H9 (cell line): Measurements from ENCODE around the gene ADORA3. TPM values are rescaled to one million over a fixed set of nuclear protein-coding genes. Genes with fewer than 3 reads are reported as not detected.

ENCODE experiments used
- DNase-seq: peaks from one replicate; pipeline ENCODE4 v3.0.0-alpha.2; 2017
- H2AFZ ChIP-seq: one replicate; pipeline ENCODE4 v1.6.1; 2013; ENCODE audit warnings: mild to moderate bottlenecking, low read length, control low read depth, moderate library complexity
- H2AK5ac ChIP-seq: 2 replicates; pipeline ENCODE4 v1.6.1; 2013; ENCODE audit warnings: low read length, control low read depth, mixed read lengths; ENCODE audit not compliant: insufficient read length
- H2BK120ac ChIP-seq: one replicate; pipeline ENCODE4 v1.6.1; 2013; ENCODE audit warnings: low read depth, mild to moderate bottlenecking, low read length, control low read depth, inconsistent platforms; ENCODE audit not compliant: poor library complexity, severe bottlenecking
- H2BK12ac ChIP-seq: 2 replicates; pipeline ENCODE4 v1.6.1; 2013; ENCODE audit warnings: low read length, control low read depth, mixed read lengths, low read depth; ENCODE audit not compliant: insufficient read length
- H2BK15ac ChIP-seq: 2 replicates; pipeline ENCODE4 v1.6.1; 2013; ENCODE audit warnings: low read depth, low read length, control low read depth
- H2BK20ac ChIP-seq: one replicate; pipeline ENCODE4 v1.6.1; 2013; ENCODE audit warnings: low read depth, mild to moderate bottlenecking, low read length, control low read depth, inconsistent platforms; ENCODE audit not compliant: poor library complexity, severe bottlenecking
- H2BK5ac ChIP-seq: 2 replicates; pipeline ENCODE4 v1.6.1; 2013; ENCODE audit warnings: low read length, control low read depth, mixed read lengths; ENCODE audit not compliant: insufficient read length
- H3K14ac ChIP-seq: 2 replicates; pipeline ENCODE4 v1.6.1; 2013; ENCODE audit warnings: low read length, control low read depth; ENCODE audit not compliant: insufficient read depth
- H3K18ac ChIP-seq: 2 replicates; pipeline ENCODE4 v1.6.1; 2013; ENCODE audit warnings: low read depth, mild to moderate bottlenecking, mixed read lengths, low read length, control low read depth; ENCODE audit not compliant: insufficient read length
- H3K23ac ChIP-seq: 2 replicates; pipeline ENCODE4 v1.6.1; 2013; ENCODE audit warnings: low read length, control low read depth, mixed read lengths, low read depth; ENCODE audit not compliant: insufficient read length
- H3K23me2 ChIP-seq: 2 replicates; pipeline ENCODE4 v1.6.1; 2013; ENCODE audit warnings: low read depth, mild to moderate bottlenecking, mixed read lengths, low read length, control low read depth; ENCODE audit not compliant: insufficient read length, poor library complexity, severe bottlenecking
- H3K27ac ChIP-seq: 2 replicates; pipeline ENCODE4 v1.5.1; 2013; ENCODE audit warnings: low read length, control low read depth, mixed read lengths, low read depth; ENCODE audit not compliant: insufficient read length
- H3K27me3 ChIP-seq: 2 replicates; pipeline ENCODE4 v1.6.1; 2013; ENCODE audit warnings: low read length, control low read depth, inconsistent platforms; ENCODE audit not compliant: insufficient read depth
- H3K4ac ChIP-seq: 2 replicates; pipeline ENCODE4 v1.6.1; 2013; ENCODE audit warnings: low read depth, mild to moderate bottlenecking, control low read depth, inconsistent platforms, low read length, moderate library complexity
- H3K4me1 ChIP-seq: 2 replicates; pipeline ENCODE4 v1.6.1; 2013; ENCODE audit warnings: low read length, control low read depth, inconsistent platforms; ENCODE audit not compliant: insufficient read depth
- H3K4me2 ChIP-seq: 2 replicates; pipeline ENCODE4 v1.6.1; 2013; ENCODE audit warnings: low read length, control low read depth, mixed read lengths; ENCODE audit not compliant: insufficient read length, insufficient read depth
- H3K56ac ChIP-seq: 2 replicates; pipeline ENCODE4 v1.6.1; 2013; ENCODE audit warnings: low read depth, mild to moderate bottlenecking, mixed read lengths, low read length, control low read depth; ENCODE audit not compliant: insufficient read length
- H3K79me1 ChIP-seq: 2 replicates; pipeline ENCODE4 v1.6.1; 2013; ENCODE audit warnings: low read depth, mild to moderate bottlenecking, moderate library complexity, low read length, control low read depth, inconsistent platforms; ENCODE audit not compliant: insufficient read depth, poor library complexity, severe bottlenecking
- H3K79me2 ChIP-seq: 2 replicates; pipeline ENCODE4 v1.6.1; 2013; ENCODE audit warnings: low read length, control low read depth, inconsistent platforms; ENCODE audit not compliant: insufficient read depth
- H3K9ac ChIP-seq: 2 replicates; pipeline ENCODE4 v1.6.1; 2013; ENCODE audit warnings: low read length, control low read depth, mixed read lengths; ENCODE audit not compliant: insufficient read length; ENCODE audit errors: extremely low read depth
- H3K9me3 ChIP-seq: one replicate; pipeline ENCODE4 v1.6.1; 2013; ENCODE audit warnings: low read depth, low read length, inconsistent platforms; ENCODE audit not compliant: control insufficient read depth
- H3T11ph ChIP-seq: one replicate; pipeline ENCODE4 v1.6.1; 2013; ENCODE audit warnings: mild to moderate bottlenecking, low read length, control low read depth, inconsistent platforms
- H4K20me1 ChIP-seq: one replicate; pipeline ENCODE4 v1.6.1; 2013; ENCODE audit not compliant: control insufficient read depth, insufficient read length, insufficient read depth
- H4K5ac ChIP-seq: 2 replicates; pipeline ENCODE4 v1.6.1; 2013; ENCODE audit warnings: low read depth, mild to moderate bottlenecking, mixed read lengths, low read length, control low read depth; ENCODE audit not compliant: insufficient read length
- H4K8ac ChIP-seq: replicated peaks from 2 replicates; pipeline ENCODE4 v1.6.1; 2013; ENCODE audit warnings: low read length, control low read depth, mixed read lengths, low read depth; ENCODE audit not compliant: insufficient read length
- H4K91ac ChIP-seq: 2 replicates; pipeline ENCODE4 v1.6.1; 2013; ENCODE audit warnings: low read depth, mild to moderate bottlenecking, moderate library complexity, mixed read lengths, low read length, control low read depth; ENCODE audit not compliant: insufficient read length
- H3K27ac Mint-ChIP-seq, 3 experiments: 2 replicates in 2 of 3; 3 replicates in 1 of 3; pipeline ENCODE4 v1.8.0; 2020 to 2021; ENCODE audit warnings: mixed read lengths in 3 of 3, mild to moderate bottlenecking in 1 of 3, moderate library complexity in 1 of 3
- H3K27me3 Mint-ChIP-seq: 2 replicates; pipeline ENCODE4 v1.8.0; 2021; ENCODE audit warnings: low read depth, mild to moderate bottlenecking, moderate library complexity, mixed read lengths
- H3K36me3 Mint-ChIP-seq, 3 experiments: 2 replicates in 2 of 3; 3 replicates in 1 of 3; pipeline ENCODE4 v1.8.0; 2020 to 2021; ENCODE audit warnings: low read depth in 3 of 3, mixed read lengths in 3 of 3; ENCODE audit not compliant: insufficient read depth in 1 of 3
- H3K4me1 Mint-ChIP-seq, 2 experiments: 2 replicates each; pipeline ENCODE4 v1.8.0; 2020; ENCODE audit warnings: mixed read lengths in 2 of 2
- H3K4me3 Mint-ChIP-seq, 2 experiments: 2 replicates in 1 of 2; 3 replicates in 1 of 2; pipeline ENCODE4 v1.8.0; 2020 to 2021; ENCODE audit warnings: mild to moderate bottlenecking in 2 of 2, mixed read lengths in 2 of 2, moderate library complexity in 1 of 2
- H3K9me3 Mint-ChIP-seq, 2 experiments: 2 replicates in 1 of 2; 3 replicates in 1 of 2; pipeline ENCODE4 v1.8.0; 2020; ENCODE audit warnings: mild to moderate bottlenecking in 2 of 2, mixed read lengths in 2 of 2, moderate library complexity in 1 of 2
- CTCF ChIP-seq: fragments of 200-600 bp; sonication (generic); conservative IDR thresholded peaks from 3 replicates; pipeline ENCODE4 v1.8.0; 2021; ENCODE audit warnings: antibody characterized with exemption, mild to moderate bottlenecking
- WGBS: extraction: QIAGEN DNeasy Blood & Tissue Kit; methylation state at CpG from one replicate; pipeline ENCODE4 v1.1.7; 2013; ENCODE audit warnings: missing lambda C conversion rate, low lambda C conversion rate, mixed read lengths; ENCODE audit not compliant: insufficient read length; ENCODE audit errors: extremely low coverage; 5-methylcytosine and 5-hydroxymethylcytosine counted together
- total RNA-seq: library from RNA; stranded (reverse); gene quantifications from 2 replicates; pipeline ENCODE4 v1.2.1, GENCODE V29; 2021

The ADORA3 gene
- total RNA-seq, 1 experiment from 2014 or later: not detected

GRCh38 chr1:111483166-111483565 is 20.3 kb downstream of the ADORA3 start:
- Mint-ChIP-seq H3K27ac (no peak overlapping the region), H3K4me3 (no peak overlapping the region), H3K9me3 (no peaks in the 10 kb centered on the region), H3K4me1 (no peaks in the 10 kb centered on the region), H3K27me3 (no peaks in the 10 kb centered on the region), H3K36me3 (no peaks in the 10 kb centered on the region)
- no peaks in the 10 kb centered on the region for H3K9me3 ChIP-seq
- H4K91ac ChIP-seq: no peak overlapping the region
- H4K8ac ChIP-seq: no peak overlapping the region
- H3K23me2 ChIP-seq: no peaks in the 10 kb centered on the region
- DNase-seq: no peak
- no peak overlapping the region for H3T11ph ChIP-seq
- no peak overlapping the region for H3K23ac ChIP-seq
- H4K5ac ChIP-seq: no peak overlapping the region
- no peak overlapping the region for H3K14ac ChIP-seq
- no peak overlapping the region for H2AK5ac ChIP-seq
- H3K79me2 ChIP-seq: no peaks in the 10 kb centered on the region
- no peak overlapping the region for H2BK12ac ChIP-seq
- no peak overlapping the region for H2BK120ac ChIP-seq
- no peak overlapping the region for H3K56ac ChIP-seq
- no peaks in the 10 kb centered on the region for H3K79me1 ChIP-seq
- no peak overlapping the region for H3K4me2 ChIP-seq
- H3K27me3 ChIP-seq: no peaks in the 10 kb centered on the region
- H2BK15ac ChIP-seq: no peak overlapping the region
- no peak overlapping the region for H2BK5ac ChIP-seq
- H3K4me1 ChIP-seq: no peaks in the 10 kb centered on the region
- no peak for TF ChIP-seq CTCF
- H4K20me1 ChIP-seq: no peaks in the 10 kb centered on the region
- H2AFZ ChIP-seq: no peak overlapping the region
- H3K18ac ChIP-seq: no peak overlapping the region
- WGBS: no CpG with 5 or more reads among the region's 3 CpGs
- H3K9ac ChIP-seq: no peak overlapping the region
- H3K27ac ChIP-seq: no peak overlapping the region
- no peak overlapping the region for H2BK20ac ChIP-seq
- H3K4ac ChIP-seq: no peak overlapping the region
